ENCODE data around the gene SH2D3C.
A peak's percentile ranks its signal among the peaks of the same experiment; 100 is the strongest.

SH2D3C gene

DNA sequence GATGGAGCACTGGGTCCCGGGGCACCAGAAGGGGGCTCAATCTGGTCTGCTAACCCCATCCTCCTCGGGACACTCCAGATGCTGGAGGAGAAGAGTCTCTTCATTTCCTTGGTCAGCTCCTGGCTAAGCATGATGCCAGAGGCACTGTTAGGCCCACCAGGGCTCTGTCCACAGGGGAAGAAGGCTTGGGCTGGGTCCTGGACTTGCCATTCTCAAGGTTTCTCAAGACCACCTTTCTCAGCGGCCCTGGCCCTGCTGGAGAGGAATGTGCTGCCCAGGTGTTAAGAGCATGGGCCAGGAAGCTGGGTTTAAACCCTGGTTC is 7.9 kb downstream of the SH2D3C start:
- no peak for ATAC-seq
- TF ChIP-seq ZNF8 (CRISPR knock-in tag; IDR thresholded peaks at IDR 0.05) (no peak), TOX (CRISPR knock-in tag; IDR thresholded peaks at IDR 0.05; ENCODE audit: borderline replicate concordance) (no peak), ISL1 (CRISPR knock-in tag; IDR thresholded peaks at IDR 0.05) (no peak), ARNTL (CRISPR knock-in tag; IDR thresholded peaks at IDR 0.05; ENCODE audit: borderline replicate concordance, low read depth) (no peak), ZC3H10 (CRISPR knock-in tag; IDR thresholded peaks at IDR 0.05) (no peak), TCF4 (CRISPR knock-in tag; IDR thresholded peaks at IDR 0.05; ENCODE audit: borderline replicate concordance) (no peak), PPARA (CRISPR knock-in tag; IDR thresholded peaks at IDR 0.05; ENCODE audit: borderline replicate concordance) (no peak), OSR1 (CRISPR knock-in tag; IDR thresholded peaks at IDR 0.05) (no peak), RARB (CRISPR knock-in tag; IDR thresholded peaks at IDR 0.05) (no peak), ZFP30 (CRISPR knock-in tag; IDR thresholded peaks at IDR 0.05) (no peak), BACH2 (CRISPR knock-in tag; IDR thresholded peaks at IDR 0.05; ENCODE audit: borderline replicate concordance) (no peak)

DNA sequence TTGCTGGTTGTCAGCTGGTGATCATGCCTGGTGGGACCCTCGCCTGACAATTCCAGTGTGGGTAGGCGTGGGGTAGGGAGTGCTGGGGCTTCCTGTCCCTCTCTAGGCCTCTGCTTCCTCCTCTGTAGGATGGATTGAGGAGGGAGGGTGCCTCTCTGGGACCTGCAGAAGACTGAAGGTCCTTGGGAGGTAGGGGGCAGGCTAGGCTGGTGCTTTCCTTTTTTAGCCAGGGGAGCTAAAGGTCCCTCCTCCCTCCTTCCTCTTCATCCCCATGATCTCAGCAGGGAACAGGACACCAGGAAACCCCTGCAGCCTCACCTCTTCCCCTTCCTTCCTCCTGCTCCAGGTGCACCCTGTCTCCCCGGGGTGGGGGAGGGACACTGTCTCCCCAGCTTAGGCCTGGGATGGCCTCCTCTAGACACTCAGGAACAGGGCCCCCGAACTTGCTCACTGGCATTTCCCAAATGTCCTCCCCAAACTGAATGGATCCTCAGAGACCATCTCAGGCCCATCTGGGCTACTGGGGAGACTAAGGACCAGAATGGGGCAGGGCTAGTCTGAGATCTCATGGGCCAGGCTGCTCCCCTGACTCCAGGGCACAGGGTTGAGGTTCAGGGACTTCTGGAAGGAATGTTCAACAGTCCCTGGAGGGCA is 8.4 kb downstream of the SH2D3C start:
- TF ChIP-seq ARNTL (CRISPR knock-in tag; IDR thresholded peaks at IDR 0.05; ENCODE audit: borderline replicate concordance, low read depth) (no peak), ZNF70 (CRISPR knock-in tag; IDR thresholded peaks at IDR 0.05) (no peak), SNAI2 (CRISPR knock-in tag; IDR thresholded peaks at IDR 0.05) (no peak), RARB (CRISPR knock-in tag; IDR thresholded peaks at IDR 0.05) (no peak), TCF4 (CRISPR knock-in tag; IDR thresholded peaks at IDR 0.05; ENCODE audit: borderline replicate concordance) (no peak), ZNF565 (CRISPR knock-in tag; conservative IDR thresholded peaks at IDR 0.05; ENCODE audit: low read depth) (no peak)
- ATAC-seq = no peak

DNA sequence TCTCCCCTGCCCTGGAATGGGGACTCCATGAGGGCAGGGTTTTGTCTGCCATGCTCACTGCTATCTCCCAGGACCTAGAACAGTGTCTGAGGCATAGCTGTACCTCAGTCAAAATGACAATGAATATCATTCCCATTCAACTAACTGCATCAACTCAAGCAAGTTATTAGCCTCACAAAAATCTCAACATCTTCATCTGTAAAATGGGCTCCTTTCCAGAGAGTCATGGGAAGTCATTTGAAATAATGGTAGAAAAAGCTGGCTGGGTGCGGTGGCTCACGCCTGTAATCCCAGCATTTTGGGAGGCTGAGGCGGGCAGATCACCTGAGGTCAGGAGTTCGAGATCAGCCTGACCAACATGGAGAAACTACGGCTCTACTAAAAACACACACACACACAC is 9.4 kb downstream of the SH2D3C start:
- no peak for TF ChIP-seq ESRRG (CRISPR knock-in tag; IDR thresholded peaks at IDR 0.05)
- TF ChIP-seq, protein P1, sequence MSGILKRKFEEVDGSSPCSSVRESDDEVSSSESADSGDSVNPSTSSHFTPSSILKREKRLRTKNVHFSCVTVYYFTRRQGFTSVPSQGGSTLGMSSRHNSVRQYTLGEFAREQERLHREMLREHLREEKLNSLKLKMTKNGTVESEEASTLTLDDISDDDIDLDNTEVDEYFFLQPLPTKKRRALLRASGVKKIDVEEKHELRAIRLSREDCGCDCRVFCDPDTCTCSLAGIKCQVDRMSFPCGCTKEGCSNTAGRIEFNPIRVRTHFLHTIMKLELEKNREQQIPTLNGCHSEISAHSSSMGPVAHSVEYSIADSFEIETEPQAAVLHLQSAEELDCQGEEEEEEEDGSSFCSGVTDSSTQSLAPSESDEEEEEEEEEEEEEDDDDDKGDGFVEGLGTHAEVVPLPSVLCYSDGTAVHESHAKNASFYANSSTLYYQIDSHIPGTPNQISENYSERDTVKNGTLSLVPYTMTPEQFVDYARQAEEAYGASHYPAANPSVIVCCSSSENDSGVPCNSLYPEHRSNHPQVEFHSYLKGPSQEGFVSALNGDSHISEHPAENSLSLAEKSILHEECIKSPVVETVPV (CRISPR knock-in tag; IDR thresholded peaks at IDR 0.05) = no peak
- TF ChIP-seq BACH2 (CRISPR knock-in tag; IDR thresholded peaks at IDR 0.05; ENCODE audit: borderline replicate concordance) = no peak
- TF ChIP-seq ZFP30 (CRISPR knock-in tag; IDR thresholded peaks at IDR 0.05) = no peak
- TF ChIP-seq ZC3H10 (CRISPR knock-in tag; IDR thresholded peaks at IDR 0.05) = no peak
- no peak for TF ChIP-seq ZNF565 (CRISPR knock-in tag; conservative IDR thresholded peaks at IDR 0.05; ENCODE audit: low read depth)
- no peak for ATAC-seq

DNA sequence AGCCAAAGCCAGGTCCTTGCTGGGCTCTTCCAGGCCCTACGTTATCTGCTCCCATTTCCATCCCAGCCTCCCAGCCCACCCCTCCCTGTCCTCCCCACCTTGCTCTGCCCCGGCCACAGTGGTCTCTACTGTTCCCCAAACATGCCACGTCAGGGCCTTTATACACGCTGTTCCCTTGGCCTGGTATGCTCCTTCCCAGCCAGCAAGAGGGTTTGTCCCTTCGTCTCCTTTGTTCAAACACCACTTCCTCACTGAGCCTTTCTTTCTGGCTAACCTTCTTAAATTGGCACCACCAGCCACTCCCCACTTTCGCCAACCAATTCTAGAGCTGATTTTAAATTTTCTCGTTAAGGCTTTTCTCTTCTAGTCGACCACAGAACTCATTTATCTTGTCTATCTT is 9.8 kb downstream of the SH2D3C start:
- no peak for ATAC-seq
- TF ChIP-seq ISL1 (CRISPR knock-in tag; IDR thresholded peaks at IDR 0.05) = no peak
- TF ChIP-seq ZC3H10 (CRISPR knock-in tag; IDR thresholded peaks at IDR 0.05) = no peak
- no peak for TF ChIP-seq TOX (CRISPR knock-in tag; IDR thresholded peaks at IDR 0.05; ENCODE audit: borderline replicate concordance)
- TF ChIP-seq PPARA (CRISPR knock-in tag; IDR thresholded peaks at IDR 0.05; ENCODE audit: borderline replicate concordance) = no peak
- TF ChIP-seq, protein P2, sequence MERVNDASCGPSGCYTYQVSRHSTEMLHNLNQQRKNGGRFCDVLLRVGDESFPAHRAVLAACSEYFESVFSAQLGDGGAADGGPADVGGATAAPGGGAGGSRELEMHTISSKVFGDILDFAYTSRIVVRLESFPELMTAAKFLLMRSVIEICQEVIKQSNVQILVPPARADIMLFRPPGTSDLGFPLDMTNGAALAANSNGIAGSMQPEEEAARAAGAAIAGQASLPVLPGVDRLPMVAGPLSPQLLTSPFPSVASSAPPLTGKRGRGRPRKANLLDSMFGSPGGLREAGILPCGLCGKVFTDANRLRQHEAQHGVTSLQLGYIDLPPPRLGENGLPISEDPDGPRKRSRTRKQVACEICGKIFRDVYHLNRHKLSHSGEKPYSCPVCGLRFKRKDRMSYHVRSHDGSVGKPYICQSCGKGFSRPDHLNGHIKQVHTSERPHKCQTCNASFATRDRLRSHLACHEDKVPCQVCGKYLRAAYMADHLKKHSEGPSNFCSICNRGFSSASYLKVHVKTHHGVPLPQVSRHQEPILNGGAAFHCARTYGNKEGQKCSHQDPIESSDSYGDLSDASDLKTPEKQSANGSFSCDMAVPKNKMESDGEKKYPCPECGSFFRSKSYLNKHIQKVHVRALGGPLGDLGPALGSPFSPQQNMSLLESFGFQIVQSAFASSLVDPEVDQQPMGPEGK (CRISPR knock-in tag; IDR thresholded peaks at IDR 0.05; ENCODE audit: borderline replicate concordance) = no peak
- TF ChIP-seq, protein P3, sequence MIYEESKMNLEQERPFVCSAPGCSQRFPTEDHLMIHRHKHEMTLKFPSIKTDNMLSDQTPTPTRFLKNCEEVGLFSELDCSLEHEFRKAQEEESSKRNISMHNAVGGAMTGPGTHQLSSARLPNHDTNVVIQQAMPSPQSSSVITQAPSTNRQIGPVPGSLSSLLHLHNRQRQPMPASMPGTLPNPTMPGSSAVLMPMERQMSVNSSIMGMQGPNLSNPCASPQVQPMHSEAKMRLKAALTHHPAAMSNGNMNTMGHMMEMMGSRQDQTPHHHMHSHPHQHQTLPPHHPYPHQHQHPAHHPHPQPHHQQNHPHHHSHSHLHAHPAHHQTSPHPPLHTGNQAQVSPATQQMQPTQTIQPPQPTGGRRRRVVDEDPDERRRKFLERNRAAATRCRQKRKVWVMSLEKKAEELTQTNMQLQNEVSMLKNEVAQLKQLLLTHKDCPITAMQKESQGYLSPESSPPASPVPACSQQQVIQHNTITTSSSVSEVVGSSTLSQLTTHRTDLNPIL (CRISPR knock-in tag; IDR thresholded peaks at IDR 0.05; ENCODE audit: low read depth) = no peak
- no peak for TF ChIP-seq CSDC2 (CRISPR knock-in tag; IDR thresholded peaks at IDR 0.05)
- no peak for TF ChIP-seq GLIS3 (CRISPR knock-in tag; IDR thresholded peaks at IDR 0.05)
- TF ChIP-seq RARB (CRISPR knock-in tag; IDR thresholded peaks at IDR 0.05) = no peak

DNA sequence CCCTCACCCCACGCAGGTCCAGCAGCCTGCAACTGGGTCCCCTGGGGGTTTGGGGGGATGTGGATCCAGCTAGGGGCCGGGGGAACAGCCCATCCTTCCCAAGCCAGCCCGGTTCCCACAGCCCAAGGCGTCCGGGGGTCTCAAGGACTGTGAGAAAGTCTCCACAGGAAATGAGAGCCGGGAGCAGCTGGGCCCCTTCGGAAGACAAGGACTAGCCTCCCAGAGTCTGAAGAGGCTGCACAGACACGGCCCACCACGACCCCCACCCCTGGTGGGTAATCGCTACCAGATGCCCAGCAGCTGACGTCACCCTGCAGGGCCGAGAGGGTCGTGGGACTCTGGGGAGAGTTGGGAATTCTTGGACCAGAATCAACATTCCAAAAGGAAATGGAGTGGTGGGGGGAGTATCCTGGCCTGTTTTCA is 10.5 kb downstream of the SH2D3C start:
- no peak for ATAC-seq
- TF ChIP-seq OSR1 (CRISPR knock-in tag; IDR thresholded peaks at IDR 0.05) (no peak), TCF4 (CRISPR knock-in tag; IDR thresholded peaks at IDR 0.05; ENCODE audit: borderline replicate concordance) (peak; percentile 20; the same call in 1 of the 2 replicates)

DNA sequence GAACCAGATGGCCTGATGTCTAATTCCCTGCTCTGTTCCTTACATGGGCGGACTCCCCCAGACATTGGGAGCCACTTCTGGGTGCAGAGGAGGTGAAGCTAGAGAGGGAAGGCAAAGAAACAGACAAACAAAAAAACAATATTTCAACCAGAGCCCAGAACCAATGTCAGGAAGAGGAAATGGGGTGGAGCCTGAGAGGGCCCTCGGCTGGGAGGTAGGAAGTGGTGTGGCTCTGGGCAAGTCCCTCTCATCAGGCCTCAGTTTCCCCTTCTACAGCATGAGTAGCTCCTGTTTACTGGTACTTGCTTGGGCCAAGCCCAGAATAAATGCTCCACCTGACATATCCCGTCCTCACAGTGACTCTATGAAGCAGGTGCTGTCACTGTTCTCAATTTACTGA is 11.1 kb downstream of the SH2D3C start:
- no peak for ATAC-seq
- no peak for TF ChIP-seq BACH2 (CRISPR knock-in tag; IDR thresholded peaks at IDR 0.05; ENCODE audit: borderline replicate concordance)
- TF ChIP-seq SNAI2 (CRISPR knock-in tag; IDR thresholded peaks at IDR 0.05) = no peak
- no peak for TF ChIP-seq OSR1 (CRISPR knock-in tag; IDR thresholded peaks at IDR 0.05)
- no peak for TF ChIP-seq ZFP30 (CRISPR knock-in tag; IDR thresholded peaks at IDR 0.05)
- no peak for TF ChIP-seq ESRRG (CRISPR knock-in tag; IDR thresholded peaks at IDR 0.05)
- TF ChIP-seq, protein P2 (CRISPR knock-in tag; IDR thresholded peaks at IDR 0.05; ENCODE audit: borderline replicate concordance) = no peak
- no peak for TF ChIP-seq ZNF8 (CRISPR knock-in tag; IDR thresholded peaks at IDR 0.05)
- TF ChIP-seq TOX (CRISPR knock-in tag; IDR thresholded peaks at IDR 0.05; ENCODE audit: borderline replicate concordance) = no peak
